Measurements from ENCODE around the gene LRIG1.
A peak's percentile ranks its signal among the peaks of the same experiment; 100 is the strongest.

LRIG1 gene

DNA sequence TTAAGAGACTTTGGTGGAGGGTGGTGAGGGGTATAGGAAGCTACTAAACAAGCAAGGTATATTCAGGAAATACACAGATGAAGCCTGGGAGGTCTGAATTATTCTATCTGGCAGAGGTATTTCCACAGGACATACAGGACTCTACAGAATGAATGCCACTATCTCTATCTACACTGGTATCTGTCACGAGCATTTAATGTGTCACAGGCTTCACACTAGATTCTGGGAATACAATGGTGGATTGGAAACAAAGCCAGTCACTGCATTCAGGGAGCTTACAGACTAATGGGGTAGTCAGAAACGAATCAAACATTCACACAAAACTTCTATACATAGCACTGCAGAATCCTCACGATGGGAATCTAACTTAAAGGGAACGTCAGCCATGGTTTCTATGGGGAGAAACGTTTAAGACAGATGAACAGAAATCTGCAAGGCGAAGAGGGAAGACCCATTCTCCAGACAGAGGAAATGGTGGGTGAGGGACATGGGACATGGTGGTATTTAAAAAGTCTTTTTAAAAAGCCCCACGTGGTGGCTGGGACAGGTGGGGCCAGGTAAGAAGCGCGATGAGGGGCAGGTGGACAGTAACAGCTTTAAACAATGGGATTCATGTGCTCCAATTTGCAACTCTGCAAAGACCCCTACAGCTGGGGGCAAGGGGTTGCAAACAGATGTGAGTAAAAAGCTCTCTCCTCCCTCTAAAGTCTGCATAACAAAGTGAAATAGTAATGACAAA lies 16.5 kb downstream of the LRIG1 start:
- no peak overlapping the region for H2AFZ ChIP-seq (ENCODE audit: low read depth, low read length)
- H3K27me3 ChIP-seq (ENCODE audit: insufficient read depth, low read length, poor library complexity) = no peaks in the 10 kb centered on the region
- H3K4me1 ChIP-seq (ENCODE audit: insufficient read depth, low read length) = peaks cover 64% of the 10 kb centered on the region
- H3K79me2 ChIP-seq (ENCODE audit: insufficient read depth, low read length) = peaks cover 50% of the 10 kb centered on the region
- ATAC-seq (ENCODE audit: insufficient read depth, low read depth) = no peak
- no peak overlapping the region for H3K4me3 ChIP-seq (ENCODE audit: low read depth in 1 of 2, low read length in 2 of 2)
- no peak for TF ChIP-seq EZH2 (IDR thresholded peaks at IDR 0.05; ENCODE audit: borderline replicate concordance, low read depth, low read length, severe bottlenecking)
- no peak for TF ChIP-seq CTCF (IDR thresholded peaks at IDR 0.05; ENCODE audit: borderline replicate concordance, extremely low read depth, low read length, poor library complexity, severe bottlenecking)
- H3K36me3 ChIP-seq (ENCODE audit: insufficient read depth, low read length) = no peaks in the 10 kb centered on the region
- H4K20me1 ChIP-seq (ENCODE audit: insufficient read depth, low read length) = no peaks in the 10 kb centered on the region
- no peak overlapping the region for H3K9ac ChIP-seq (ENCODE audit: low read depth, low read length)
- H3K27ac ChIP-seq (ENCODE audit: low read length) = no peak overlapping the region
- no peak overlapping the region for H3K4me2 ChIP-seq (ENCODE audit: insufficient read depth, low read length)
- DNase-seq = no peak
- no peaks in the 10 kb centered on the region for H3K9me3 ChIP-seq (ENCODE audit: insufficient read depth, low read length, severe bottlenecking)

- DNase-seq = no peak
- Histone ChIP-seq H3K36me3 (ENCODE audit: insufficient read depth, low read length) (no peaks in the 10 kb centered on the region), H3K79me2 (ENCODE audit: insufficient read depth, low read length) (peaks cover 48% of the 10 kb centered on the region), H3K9ac (ENCODE audit: low read depth, low read length) (no peak overlapping the region), H3K27ac (ENCODE audit: low read length) (no peak overlapping the region), H4K20me1 (ENCODE audit: insufficient read depth, low read length) (no peaks in the 10 kb centered on the region), H3K4me3 (ENCODE audit: low read depth in 1 of 2, low read length in 2 of 2) (no peak overlapping the region), H2AFZ (ENCODE audit: low read depth, low read length) (no peak overlapping the region), H3K27me3 (ENCODE audit: insufficient read depth, low read length, poor library complexity) (no peaks in the 10 kb centered on the region), H3K9me3 (ENCODE audit: insufficient read depth, low read length, severe bottlenecking) (no peaks in the 10 kb centered on the region), H3K4me1 (ENCODE audit: insufficient read depth, low read length) (peaks cover 56% of the 10 kb centered on the region), H3K4me2 (ENCODE audit: insufficient read depth, low read length) (no peak overlapping the region)
- TF ChIP-seq EZH2 (IDR thresholded peaks at IDR 0.05; ENCODE audit: borderline replicate concordance, low read depth, low read length, severe bottlenecking) = no peak
- TF ChIP-seq CTCF (IDR thresholded peaks at IDR 0.05; ENCODE audit: borderline replicate concordance, extremely low read depth, low read length, poor library complexity, severe bottlenecking) = no peak
- ATAC-seq (ENCODE audit: insufficient read depth, low read depth) = peak; percentile 57
Observed at GRCh38 chr3:66483409-66483906, 17.4 kb downstream of the LRIG1 start.

- Histone ChIP-seq H3K4me1 (ENCODE audit: insufficient read depth, low read length) (peaks cover 52% of the 10 kb centered on the region), H3K27ac (ENCODE audit: low read length) (no peak overlapping the region), H3K4me2 (ENCODE audit: insufficient read depth, low read length) (no peak overlapping the region), H2AFZ (ENCODE audit: low read depth, low read length) (no peak overlapping the region), H3K79me2 (ENCODE audit: insufficient read depth, low read length) (peaks cover 49% of the 10 kb centered on the region), H3K9ac (ENCODE audit: low read depth, low read length) (no peak overlapping the region), H3K9me3 (ENCODE audit: insufficient read depth, low read length, severe bottlenecking) (no peaks in the 10 kb centered on the region), H3K36me3 (ENCODE audit: insufficient read depth, low read length) (no peaks in the 10 kb centered on the region), H4K20me1 (ENCODE audit: insufficient read depth, low read length) (no peaks in the 10 kb centered on the region), H3K4me3 (ENCODE audit: low read depth in 1 of 2, low read length in 2 of 2) (no peak overlapping the region), H3K27me3 (ENCODE audit: insufficient read depth, low read length, poor library complexity) (no peaks in the 10 kb centered on the region)
- TF ChIP-seq CTCF (IDR thresholded peaks at IDR 0.05; ENCODE audit: borderline replicate concordance, extremely low read depth, low read length, poor library complexity, severe bottlenecking) (no peak), EZH2 (IDR thresholded peaks at IDR 0.05; ENCODE audit: borderline replicate concordance, low read depth, low read length, severe bottlenecking) (no peak)
- no peak for DNase-seq
- no peak for ATAC-seq (ENCODE audit: insufficient read depth, low read depth)
Observed at GRCh38 chr3:66483006-66483405, 17.8 kb downstream of the LRIG1 start.
